Endothelial cell (in vitro differentiated cells): Measurements from ENCODE around the gene SNX24. TPM values are rescaled to one million over a fixed set of nuclear protein-coding genes. Genes with fewer than 3 reads are reported as not detected.

Experiments
- DNase-seq: peaks from one replicate; pipeline ENCODE4 v3.0.0; 2021; ENCODE audit warnings: low spot score
- H3K27ac Mint-ChIP-seq: one replicate; pipeline ENCODE4 v1.8.0; 2021; ENCODE audit warnings: mixed read lengths, inconsistent platforms; ENCODE audit not compliant: unreplicated experiment
- H3K27me3 Mint-ChIP-seq: one replicate; pipeline ENCODE4 v1.8.0; 2021; ENCODE audit warnings: mild to moderate bottlenecking, moderate library complexity, mixed read lengths, inconsistent platforms; ENCODE audit not compliant: unreplicated experiment
- H3K36me3 Mint-ChIP-seq: one replicate; pipeline ENCODE4 v1.8.0; 2021; ENCODE audit warnings: mild to moderate bottlenecking, low read depth, mixed read lengths, inconsistent platforms; ENCODE audit not compliant: unreplicated experiment
- H3K4me1 Mint-ChIP-seq: one replicate; pipeline ENCODE4 v1.8.0; 2021; ENCODE audit warnings: mild to moderate bottlenecking, mixed read lengths, inconsistent platforms; ENCODE audit not compliant: unreplicated experiment
- H3K4me3 Mint-ChIP-seq: one replicate; pipeline ENCODE4 v1.8.0; 2021; ENCODE audit warnings: mild to moderate bottlenecking, mixed read lengths, inconsistent platforms; ENCODE audit not compliant: unreplicated experiment
- H3K9me3 Mint-ChIP-seq: one replicate; pipeline ENCODE4 v1.8.0; 2021; ENCODE audit warnings: mixed read lengths, inconsistent platforms; ENCODE audit not compliant: unreplicated experiment
- CTCF ChIP-seq: fragments of 200-600 bp; sonication (generic); IDR thresholded peaks from one replicate; pipeline ENCODE4 v1.5.0; 2021; ENCODE audit warnings: antibody characterized with exemption; ENCODE audit not compliant: unreplicated experiment
- total RNA-seq: library from RNA; stranded (reverse); fragmentation: NEBNext Ultra II Directional; extraction: Animal tissue kit (Norgen Biotek cat#: 25700); gene quantifications from one replicate; pipeline ENCODE4 v1.2.1, GENCODE V29; 2021; ENCODE audit not compliant: unreplicated experiment

The SNX24 gene
- total RNA-seq, 1 donor from 2014 or later, result 16.1 TPM

GRCh38 chr5:122870219-122870856 is 24.9 kb downstream of the SNX24 start:
- Mint-ChIP-seq H3K27ac (no peak overlapping the region), H3K9me3 (no peaks in the 10 kb centered on the region), H3K4me3 (no peak overlapping the region), H3K27me3 (peaks cover 2% of the 10 kb centered on the region), H3K36me3 (no peaks in the 10 kb centered on the region), H3K4me1 (peaks cover 9% of the 10 kb centered on the region)
- TF ChIP-seq CTCF, result no peak
- DNase-seq, result no peak

- Mint-ChIP-seq H3K9me3 (no peaks in the 10 kb centered on the region), H3K4me1 (peaks cover 9% of the 10 kb centered on the region), H3K36me3 (no peaks in the 10 kb centered on the region), H3K27ac (no peak overlapping the region), H3K4me3 (no peak overlapping the region), H3K27me3 (peaks cover 2% of the 10 kb centered on the region)
- no peak for TF ChIP-seq CTCF
- no peak for DNase-seq
Observed at GRCh38 chr5:122871661-122872060, 26.2 kb downstream of the SNX24 start.

GRCh38 chr5:122874179-122874875 is 28.9 kb downstream of the SNX24 start:
- Mint-ChIP-seq H3K4me1 (peaks cover 9% of the 10 kb centered on the region), H3K27ac (no peak overlapping the region), H3K4me3 (no peak overlapping the region), H3K9me3 (no peaks in the 10 kb centered on the region), H3K27me3 (peaks cover 2% of the 10 kb centered on the region), H3K36me3 (peaks cover 3% of the 10 kb centered on the region)
- no peak for DNase-seq
- no peak for TF ChIP-seq CTCF

- Mint-ChIP-seq H3K4me1 (peaks cover 7% of the 10 kb centered on the region), H3K27me3 (peaks cover 2% of the 10 kb centered on the region), H3K4me3 (no peak overlapping the region), H3K36me3 (peaks cover 3% of the 10 kb centered on the region), H3K27ac (no peak overlapping the region), H3K9me3 (no peaks in the 10 kb centered on the region)
- no peak for DNase-seq
- no peak for TF ChIP-seq CTCF
Observed at GRCh38 chr5:122877518-122877917, 32.1 kb downstream of the SNX24 start.

GRCh38 chr5:122879076-122879475 is 33.7 kb downstream of the SNX24 start:
- Mint-ChIP-seq H3K9me3 (no peaks in the 10 kb centered on the region), H3K4me1 (peaks cover 5% of the 10 kb centered on the region), H3K36me3 (peaks cover 3% of the 10 kb centered on the region), H3K27me3 (peaks cover 2% of the 10 kb centered on the region), H3K27ac (no peak overlapping the region), H3K4me3 (no peak overlapping the region)
- TF ChIP-seq CTCF, result no peak
- no peak for DNase-seq
